GM21423 (cell line): ENCODE results near the gene CTXND1.

Experiments used
- ATAC-seq: cut with Tn5 transposase; IDR thresholded peaks from one replicate; pipeline ENCODE4 v1.9.1; 2021; ENCODE audit warnings: mild to moderate bottlenecking, moderate library complexity; ENCODE audit not compliant: unreplicated experiment

The CTXND1 gene

DNA sequence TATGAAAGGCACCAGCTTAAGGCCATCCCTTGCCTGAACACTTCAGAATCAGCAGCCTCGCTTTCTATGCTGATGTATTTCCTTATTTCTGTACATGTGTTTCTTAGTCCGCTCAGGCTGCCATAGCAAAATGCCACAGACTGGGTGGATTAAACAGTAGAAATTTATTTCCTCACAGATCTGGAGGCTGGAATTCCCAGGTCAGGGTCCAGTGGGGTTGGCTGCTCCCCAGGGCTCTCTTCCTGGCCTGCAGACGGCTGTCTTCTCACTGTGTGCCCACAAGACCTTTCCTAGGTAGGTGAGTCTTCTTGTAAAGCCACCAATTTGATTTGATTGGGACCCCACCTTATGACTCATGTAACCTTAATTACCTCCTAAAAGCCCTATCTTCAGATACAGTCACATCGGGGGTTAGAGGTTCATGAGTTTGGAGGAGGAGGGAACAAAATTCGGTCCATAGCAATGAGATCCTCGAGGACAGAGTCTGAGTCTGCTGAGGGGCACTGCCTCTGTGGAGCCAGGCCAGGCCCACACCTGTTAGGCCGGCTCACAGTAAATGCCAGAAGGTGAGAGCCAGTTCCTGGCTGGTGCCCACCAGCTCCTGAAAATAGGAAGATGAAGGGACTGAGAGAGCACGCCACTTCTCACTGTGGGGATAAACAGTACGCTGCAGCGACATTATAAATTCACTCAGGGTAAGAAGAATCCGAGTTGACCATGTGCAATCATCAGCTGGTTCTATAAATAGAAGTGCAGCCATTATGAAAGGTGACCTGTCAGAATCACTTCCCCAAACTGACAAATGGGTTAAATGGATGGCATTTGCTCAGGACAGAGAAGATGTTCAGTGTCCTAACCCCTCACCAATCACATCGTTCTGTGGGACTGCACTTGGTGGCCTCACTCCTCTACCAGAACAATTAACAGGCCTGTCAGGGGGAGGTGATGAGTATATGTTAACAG is 41.1 kb downstream of the CTXND1 start:
- no peak for ATAC-seq

DNA sequence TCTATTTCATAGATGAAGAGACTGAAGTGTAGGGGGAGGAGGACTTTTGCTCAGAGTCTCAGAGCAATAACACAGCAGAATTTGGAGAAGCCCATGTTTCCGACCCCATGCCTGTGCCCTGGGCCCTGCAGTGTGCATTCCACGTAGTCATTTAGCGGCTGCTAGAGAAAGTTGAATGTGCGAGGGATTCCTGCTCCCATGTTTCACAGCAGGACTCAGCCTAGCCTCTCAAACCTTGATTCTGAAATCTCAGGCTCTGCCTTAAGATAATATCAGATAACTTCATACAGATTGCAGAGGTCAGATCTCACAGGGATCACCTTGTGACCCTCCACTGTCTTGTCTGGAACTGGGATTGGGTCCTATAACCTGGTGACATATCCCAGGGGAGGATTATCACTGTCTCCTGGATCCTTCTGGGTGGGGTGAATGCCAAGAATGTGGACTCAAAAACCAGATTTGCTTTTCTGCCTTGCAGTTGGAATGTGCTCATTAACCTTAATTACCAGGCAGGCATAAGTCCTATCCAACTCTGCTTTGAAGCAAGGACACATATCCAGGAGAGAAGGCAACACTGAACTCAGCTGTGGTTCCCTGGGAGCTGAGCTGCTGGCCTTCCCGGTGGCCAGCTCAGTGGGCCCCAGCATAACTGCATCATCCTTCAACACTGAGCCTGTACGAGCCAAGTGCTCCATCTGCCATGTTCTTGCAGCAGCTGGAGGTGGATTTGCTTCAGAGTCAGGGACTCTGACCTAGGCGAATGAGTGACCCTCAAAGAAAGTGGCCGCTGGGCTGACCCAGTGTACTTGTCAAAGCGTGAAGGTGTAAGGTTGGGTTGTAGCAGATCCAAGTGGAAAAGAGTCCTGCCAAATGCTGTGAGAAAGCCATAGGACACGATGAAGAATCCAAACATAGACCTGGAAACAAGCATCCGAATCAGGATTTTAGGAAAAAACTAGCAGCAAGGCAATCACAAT is 43.0 kb downstream of the CTXND1 start:
- no peak for ATAC-seq

DNA sequence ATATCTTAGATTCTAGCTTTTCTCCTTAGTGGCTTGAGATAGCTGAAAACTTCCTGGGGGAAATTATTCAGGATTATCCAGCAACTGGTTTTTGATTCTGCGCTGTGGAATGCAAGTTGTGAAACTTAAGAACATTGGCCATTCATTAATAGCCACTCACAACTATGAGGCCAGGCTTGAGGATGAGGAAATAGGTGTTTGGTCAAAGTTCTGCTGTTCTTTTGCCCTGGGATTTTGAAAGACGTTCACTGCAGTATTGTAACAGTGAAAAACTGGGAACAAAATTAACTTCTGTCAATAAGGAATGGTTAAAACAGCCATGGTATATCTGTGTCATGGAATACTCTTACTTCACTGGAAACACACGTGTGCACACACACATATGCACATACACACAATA is 44.1 kb downstream of the CTXND1 start:
- ATAC-seq: no peak

DNA sequence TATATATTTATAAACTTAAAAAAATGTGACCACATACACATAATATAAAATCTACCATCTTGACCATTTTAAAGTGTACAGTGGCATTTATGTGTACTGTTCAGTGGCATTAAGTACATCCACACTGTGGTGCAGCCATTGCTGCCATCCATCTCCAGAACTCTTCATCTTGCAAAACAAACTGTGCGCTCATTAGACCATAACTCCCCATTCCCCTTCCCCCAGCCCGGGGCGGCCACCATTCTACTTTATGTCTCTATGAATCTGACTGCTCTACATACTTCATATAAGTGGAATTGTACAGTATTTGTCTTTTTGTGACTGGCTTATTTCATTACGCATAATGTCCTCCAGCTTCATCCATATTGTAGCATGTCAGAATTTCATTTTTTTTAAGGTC is 47.8 kb downstream of the CTXND1 start:
- no peak for ATAC-seq

DNA sequence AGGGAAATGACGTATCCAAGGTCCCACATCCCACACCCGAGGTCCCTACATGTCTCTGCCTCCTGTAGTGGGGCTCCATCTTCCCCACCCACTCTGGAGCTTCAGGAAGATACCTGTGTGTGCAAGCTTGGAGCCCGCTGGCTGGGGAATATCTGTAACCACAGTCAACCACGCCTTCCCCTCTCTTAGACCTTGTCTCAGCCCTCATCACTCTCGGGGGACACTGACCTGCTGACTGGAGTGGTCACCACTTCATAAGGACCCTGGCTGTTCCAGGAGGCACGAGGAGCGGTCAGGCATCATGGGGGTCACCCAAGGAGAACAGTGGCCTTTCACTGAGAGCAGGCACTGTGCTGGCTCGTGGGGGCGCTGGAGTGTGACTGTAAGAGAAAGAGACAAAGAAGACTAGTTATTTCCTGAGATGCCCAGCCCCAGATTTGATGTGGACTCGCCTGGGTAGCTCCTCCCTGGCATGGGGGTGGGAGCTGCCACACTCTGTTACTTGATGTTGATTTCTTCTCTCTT is 48.6 kb downstream of the CTXND1 start:
- no peak for ATAC-seq

DNA sequence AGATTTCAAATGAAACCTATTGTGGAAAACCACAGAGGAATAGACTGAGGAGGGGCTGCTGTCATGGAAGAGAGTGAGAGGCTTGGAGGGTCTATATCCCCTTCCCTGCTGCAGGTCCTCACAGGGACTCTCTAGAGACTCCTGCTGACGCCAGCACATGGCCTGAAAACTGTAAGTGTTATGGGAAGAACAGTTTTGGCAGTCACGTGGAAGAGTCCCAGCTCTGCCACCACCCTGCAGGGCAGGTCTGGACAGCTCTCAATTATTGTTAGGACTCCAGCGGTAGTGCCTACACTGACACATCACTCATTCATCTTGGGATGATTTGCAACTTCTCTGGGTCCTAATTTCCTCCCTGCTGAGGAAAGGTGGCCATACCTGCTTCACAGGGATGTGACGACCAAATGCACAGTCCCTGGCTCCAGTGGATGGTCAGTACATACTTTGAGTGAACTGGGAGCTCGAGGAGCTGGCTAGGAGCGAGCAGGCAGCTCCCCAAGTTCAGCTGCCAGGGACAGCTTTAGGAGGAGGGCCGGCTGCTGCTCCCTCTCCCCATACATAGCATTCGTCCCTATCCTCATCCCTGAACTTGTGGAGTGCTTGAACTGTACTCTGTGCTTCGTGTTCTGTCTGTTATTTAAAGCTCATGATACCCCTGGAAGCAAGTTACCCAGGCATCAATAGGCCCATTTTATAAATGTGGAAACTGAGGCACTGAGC is 49.2 kb downstream of the CTXND1 start:
- no peak for ATAC-seq

DNA sequence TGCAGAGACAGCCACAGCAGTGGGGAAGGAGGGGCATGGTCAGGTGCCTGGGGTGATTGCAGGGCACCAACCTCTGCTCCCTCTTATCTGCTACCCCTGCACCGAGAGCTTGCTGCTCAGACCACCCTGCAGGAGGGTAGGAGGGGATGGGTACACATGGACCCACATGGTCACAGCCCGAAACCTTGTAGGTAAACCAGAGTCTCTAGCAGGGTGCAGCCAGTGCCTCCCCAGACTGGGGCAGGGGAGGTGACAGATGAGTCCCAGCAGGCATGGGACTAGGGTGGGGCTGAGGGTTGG is 50.0 kb downstream of the CTXND1 start:
- no peak for ATAC-seq

DNA sequence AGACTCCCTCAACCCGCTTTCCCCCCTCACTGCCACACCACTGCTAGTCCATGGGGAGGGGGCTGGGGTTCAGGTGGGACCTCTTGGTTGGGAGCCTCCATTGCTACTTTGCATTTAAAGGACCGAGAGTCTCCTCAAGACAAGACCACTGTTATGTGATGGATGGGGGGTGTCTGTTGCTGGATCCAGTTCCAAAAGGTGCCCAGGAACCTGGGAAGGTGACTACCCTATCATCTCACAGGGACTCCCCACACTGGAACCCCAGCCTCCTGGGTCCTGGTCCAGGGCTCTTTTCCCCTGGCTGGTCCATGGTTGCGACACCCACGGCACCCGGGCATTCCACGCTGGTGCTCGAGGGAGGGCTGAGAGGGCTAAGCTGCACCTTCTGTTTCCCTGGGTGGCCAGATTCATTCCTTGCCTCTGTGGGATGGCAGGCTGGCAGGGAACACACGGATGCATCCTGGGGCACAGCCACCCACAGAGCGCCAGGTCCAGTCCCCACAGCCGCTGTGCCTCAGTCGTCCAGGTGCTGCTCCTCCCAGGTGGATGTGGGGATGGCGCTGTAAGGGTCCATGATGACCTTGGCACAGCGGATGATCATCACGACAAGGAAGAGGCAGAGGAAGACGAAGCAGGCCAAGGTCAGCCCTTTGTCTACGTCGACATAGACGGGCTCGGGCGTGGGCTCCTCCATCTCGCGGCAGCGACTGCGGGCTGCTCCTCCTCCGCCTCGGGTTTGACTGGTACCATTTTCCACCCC is 50.6 kb downstream of the CTXND1 start:
- no peak for ATAC-seq

DNA sequence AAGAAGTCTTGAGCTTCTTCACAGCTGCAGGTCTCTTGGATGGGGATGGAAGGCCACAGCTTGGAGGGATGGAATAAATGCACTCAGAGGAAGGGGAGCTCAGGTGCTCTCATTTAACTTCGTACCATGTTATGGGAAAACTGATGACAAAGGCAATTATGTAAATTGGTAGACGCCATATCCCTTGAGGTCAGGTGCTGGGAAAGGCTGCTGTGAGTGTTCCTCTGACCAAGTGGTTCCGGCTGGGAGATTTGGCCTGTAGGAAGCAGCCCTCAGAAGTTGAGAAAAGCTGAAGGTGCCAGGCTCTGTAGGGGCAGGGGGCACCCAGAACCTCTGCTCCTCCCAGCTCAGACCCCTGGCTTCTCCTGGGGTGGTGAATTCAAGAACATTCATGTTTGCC is 52.1 kb downstream of the CTXND1 start:
- no peak for ATAC-seq

DNA sequence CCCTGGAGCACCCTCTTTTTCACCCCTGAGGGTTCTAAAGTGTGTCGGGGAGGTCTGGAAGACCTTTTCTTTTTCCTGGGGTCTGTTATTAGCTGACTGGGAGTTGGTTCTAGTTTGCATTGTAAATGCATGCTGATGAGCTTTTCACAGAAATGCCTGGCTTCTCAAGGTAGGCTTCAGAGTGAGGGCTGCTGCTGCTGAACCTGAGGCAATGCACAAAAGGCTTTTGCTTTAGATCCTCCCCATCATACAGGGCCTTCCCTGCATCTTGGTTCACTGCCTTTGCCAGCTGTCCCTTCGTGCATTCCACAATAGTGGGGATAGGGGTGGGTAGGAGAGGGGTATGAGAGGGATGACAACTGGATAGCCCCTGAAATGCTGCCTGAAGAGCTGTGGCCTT is 52.6 kb downstream of the CTXND1 start:
- ATAC-seq: no peak

DNA sequence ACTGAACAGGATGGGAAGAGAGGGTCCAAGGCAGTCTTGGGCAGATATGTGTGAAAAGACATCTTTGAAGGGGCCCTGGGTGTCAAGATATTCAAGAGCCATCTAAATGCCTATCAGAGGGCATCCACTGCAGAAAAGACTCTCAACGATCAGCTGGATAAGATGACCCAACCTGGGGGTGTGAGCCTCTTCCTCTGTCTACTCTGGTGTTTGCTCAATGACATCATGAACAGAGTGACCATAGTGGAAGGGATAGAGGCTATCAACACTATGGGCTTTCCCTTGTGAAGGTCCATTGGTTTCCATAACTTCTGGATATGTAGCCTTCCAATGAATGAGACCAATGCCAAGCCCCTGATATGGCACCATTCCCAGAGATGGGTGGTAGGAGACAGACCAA is 57.1 kb downstream of the CTXND1 start:
- ATAC-seq: no peak

DNA sequence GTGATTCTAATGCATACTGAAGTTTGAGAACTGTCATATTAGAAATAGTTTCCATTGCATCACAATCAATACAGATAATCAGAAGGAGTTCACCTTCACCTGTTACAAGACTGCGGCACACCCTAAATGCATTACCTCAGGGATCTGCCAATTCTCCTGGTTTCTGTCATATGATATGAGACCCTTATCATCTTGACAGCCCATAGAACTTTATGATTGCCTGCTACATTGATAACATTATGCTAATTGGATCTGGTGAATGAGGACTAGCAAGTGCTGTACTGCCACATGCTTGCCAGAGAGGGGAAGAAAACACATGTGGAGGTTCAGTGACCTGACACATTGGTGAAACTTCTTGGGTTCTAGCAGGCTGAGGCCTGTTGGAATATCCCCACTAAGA is 57.8 kb downstream of the CTXND1 start:
- ATAC-seq: no peak

DNA sequence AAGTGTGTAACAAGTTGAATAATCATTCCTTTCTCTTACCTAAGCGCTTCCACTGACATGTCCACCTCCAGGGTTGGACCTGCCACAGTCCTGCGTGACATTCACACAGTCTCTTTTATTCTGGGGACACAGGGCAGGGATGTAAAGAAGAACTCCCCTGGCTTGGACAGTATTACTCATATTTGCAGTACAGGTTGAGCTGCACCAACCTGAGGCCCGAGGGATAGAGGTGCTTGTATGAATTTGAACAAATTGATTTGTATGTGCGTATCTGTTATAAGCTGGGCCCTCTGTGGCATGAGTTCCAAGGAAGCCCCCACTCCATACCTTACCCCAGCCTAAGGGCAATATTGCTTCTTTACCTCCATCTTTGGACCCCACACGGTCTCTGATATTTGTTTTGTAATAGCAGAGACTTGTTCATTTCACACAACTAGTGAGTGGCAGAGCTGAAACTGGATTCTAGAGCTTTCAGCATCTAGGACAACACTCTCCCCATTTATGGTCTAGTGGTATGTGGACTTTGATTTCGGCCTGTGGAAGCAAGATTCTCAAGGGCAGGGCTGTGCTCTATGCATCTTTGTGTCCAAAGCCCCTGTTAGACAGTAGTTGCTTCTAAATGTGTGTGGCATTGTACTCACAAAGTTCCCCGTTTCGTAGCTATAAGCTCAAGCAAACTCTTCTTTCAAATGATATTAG is 60.0 kb downstream of the CTXND1 start:
- no peak for ATAC-seq

DNA sequence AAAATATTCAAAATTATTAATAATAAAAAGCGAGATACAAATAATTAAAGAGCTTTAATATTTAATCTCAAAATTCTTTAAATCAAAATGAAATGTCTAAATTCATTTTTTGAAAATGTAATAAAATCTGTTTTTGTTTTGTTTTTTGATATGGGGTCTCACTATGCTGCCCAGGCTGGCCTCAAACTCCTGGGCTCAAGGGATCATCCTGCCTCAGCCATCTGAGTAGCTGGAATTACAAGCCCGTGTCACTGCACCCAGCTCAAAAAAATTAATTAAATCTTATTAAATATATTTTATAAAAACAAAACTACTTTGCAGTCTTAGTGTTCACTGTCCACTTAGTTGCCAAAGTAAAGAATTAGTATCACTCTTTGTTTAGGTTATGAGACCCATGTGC is 60.8 kb downstream of the CTXND1 start:
- no peak for ATAC-seq

DNA sequence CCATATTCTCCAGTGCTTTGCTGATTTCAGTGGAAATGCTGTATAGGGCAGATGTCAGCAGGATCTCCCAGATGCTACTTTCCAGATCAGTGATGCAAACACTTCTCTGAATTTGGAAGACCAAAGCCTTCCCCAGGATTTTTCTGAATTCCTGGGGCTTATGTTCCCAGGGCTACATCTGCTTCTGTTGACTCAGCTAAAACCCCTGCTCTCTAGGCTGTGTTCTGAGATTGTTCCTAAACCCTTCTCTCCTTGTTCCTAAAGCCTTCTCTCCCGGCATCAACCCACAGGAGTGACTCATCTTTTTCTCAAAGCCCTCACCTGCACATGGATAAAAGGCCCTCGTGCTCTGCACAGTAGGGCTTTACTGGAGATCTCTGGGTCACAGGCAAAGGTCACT is 63.8 kb downstream of the CTXND1 start:
- ATAC-seq: no peak

DNA sequence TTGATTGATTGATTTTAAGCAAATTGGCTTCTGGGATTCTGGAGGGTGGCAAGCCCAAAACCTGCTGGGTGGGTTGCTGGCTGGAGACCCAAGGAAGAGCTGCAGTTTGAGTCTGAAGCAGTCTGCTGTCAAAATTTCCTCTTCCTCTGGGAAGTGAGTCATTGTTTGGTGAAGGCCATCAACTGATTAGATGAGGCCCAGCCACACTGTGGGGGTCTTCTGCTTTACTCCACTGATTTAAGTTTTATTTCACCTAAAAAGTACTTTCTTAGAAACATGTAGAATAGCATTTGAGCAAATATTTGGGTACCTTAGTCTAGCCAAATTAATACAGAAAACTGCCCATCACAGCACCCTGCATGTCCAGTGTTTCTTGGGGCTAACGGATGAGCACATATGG is 65.4 kb downstream of the CTXND1 start:
- no peak for ATAC-seq

DNA sequence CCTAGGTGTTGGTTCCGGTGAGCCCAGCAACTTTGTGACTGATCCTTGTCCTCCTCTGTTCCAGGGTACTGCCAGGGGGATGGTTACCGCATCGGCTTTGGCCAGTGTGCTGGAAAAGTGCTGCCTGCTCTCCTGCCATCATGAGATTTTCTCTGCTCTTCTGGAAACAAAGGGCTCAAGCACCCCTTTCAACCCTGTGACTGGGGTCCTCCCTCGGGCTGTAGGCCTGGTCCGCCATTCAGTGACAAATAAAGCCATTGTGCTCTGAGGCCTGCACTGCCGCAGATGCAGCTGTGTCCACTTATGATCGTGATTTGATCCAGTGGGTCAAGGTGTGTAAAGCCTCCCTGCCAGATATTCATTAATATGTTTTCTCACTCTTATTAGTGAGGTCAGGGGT is 65.9 kb downstream of the CTXND1 start:
- no peak for ATAC-seq

DNA sequence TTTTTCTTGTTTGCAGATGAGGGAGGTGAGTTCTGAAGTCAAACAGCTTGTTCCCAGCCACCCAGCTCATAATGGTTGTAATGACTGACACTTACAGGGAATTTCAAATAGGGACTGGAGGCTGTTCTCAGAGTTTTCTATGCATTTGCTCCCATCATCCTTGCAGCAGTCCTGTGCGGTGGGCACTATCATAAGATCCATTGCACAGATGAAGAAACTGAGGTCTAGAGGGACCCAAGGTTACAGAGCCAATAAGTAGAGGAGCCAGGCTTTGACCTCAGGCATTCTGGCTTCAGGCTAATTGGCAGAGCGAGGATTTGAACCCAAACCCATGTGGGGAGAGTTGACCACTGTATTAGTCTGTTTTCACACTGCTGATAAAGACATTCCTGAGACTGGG is 66.9 kb downstream of the CTXND1 start:
- no peak for ATAC-seq

DNA sequence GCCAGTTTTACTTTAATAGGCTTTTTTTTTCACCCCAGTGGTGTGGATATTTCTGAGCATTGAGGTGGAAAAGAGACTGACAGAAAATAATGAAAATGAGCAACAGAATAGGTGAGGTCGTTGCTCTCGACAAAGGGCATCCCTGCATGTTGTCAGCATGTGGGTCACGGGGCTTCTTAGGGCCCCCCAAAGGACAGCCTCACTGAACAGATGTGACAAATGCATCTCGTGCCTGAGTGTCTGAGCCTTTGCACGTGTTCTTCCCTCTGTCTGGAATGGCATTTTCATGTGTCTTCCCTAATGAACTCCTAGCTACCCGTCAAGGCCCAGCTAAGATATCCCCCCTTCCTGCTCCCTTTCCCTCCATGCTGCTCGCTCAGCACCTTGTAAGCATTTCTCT is 67.5 kb downstream of the CTXND1 start:
- no peak for ATAC-seq

DNA sequence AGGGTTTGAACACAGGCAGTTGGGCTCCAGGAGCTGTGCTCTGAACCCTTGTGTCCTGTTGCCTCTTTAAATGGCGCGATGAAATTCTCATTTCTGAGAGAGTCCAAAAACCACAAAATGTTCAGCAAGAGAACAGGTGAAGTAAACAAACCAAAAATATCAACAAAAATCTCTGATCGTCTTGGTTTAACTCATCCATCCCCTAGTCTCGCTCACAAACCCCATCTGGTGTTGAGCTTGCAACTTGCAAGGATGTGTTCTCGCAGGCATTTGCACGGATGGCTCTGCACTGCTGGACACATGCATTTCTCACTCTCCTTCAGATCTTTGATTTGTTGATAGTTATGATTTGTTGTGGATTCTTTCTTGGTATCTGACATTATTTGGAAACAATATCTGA is 68.1 kb downstream of the CTXND1 start:
- ATAC-seq: no peak
